HG03354 (cell line): ENCODE results near the gene ZP3.
"Not testable (repeated sequence)": the region's sequence is repeated elsewhere in the genome, so short reads cannot be mapped to it uniquely, and the experiment has no call there.

Source experiments
- ATAC-seq: cut with Tn5 transposase; IDR thresholded peaks from one replicate; pipeline ENCODE4 v1.9.1; 2021; ENCODE audit warnings: mild to moderate bottlenecking; ENCODE audit not compliant: unreplicated experiment, poor library complexity, severe bottlenecking

Gene ZP3

DNA sequence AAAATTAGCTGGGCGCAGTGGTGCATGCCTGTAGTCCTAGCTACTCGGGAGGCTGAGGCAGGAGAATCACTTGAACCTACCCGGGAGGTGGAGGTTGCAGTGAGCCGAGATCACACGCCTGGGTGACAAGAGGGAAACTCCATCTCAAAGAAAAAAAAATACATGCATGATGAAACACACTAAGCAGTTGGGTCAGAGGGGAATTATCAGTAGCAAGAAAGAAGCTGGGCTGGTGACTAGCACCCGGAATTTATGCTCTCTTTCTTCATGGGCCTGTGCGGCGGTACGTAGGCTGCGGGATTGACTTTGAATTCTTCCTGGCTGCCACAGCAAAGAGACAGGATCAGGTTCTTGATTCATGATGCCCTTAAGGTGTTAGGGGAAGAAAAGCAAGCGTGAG is 54.9 kb downstream of the ZP3 start:
- not testable (repeated sequence) for ATAC-seq

DNA sequence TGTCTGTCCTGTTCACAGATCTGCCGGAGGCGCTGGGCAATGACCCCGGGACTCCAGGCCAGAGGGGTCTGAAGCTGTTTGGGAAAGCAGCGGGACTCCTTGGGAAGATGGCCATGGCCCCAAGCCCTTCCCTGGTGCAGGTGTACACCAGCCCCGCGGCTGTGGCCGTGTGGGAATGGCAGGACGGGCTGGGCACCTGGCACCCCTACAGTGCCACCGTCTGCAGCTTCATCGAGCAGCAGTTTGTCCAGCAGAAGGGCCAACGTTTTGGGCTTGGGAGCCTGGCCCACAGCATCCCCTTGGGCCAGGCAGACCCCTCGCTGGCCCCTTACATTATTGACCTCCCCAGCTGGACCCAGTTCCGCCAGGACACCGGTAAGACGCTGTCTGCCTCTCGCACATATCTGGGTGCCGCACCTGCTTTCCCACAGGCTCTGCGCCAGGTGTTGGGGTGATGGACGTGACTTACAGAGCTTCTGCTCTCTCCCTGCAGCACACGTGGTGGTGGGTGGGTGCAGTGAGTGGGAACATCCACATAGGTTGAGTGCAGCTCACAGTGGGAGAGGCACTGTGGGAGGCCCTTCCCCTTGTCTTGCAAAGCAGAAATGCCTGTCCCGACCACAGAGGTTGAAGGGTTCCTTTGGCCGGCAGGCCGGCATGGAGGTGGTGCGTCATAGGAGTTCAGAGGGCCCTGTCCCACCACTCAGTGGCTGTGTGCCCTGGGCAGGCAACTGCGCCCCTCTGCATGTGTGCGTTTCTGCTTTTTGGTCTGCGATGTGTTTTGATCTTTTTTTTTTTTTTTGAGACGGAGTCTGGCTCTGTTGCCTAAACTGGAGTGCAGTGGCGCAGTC is 55.9 kb downstream of the ZP3 start:
- ATAC-seq = not testable (repeated sequence)

DNA sequence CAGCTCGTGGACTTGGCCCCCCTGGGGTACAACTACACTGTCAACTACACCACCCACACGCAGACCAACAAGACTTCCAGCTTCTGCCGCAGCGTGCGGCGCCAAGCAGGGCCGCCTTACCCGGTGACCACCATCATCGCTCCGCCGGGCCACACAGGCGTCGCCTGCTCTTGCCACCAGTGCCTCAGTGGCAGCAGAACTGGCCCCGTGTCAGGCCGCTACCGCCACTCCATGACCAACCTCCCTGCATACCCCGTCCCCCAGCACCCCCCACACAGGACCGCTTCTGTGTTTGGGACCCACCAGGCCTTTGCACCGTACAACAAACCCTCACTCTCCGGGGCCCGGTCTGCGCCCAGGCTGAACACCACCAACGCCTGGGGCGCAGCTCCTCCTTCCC is 57.9 kb downstream of the ZP3 start:
- ATAC-seq = not testable (repeated sequence)

DNA sequence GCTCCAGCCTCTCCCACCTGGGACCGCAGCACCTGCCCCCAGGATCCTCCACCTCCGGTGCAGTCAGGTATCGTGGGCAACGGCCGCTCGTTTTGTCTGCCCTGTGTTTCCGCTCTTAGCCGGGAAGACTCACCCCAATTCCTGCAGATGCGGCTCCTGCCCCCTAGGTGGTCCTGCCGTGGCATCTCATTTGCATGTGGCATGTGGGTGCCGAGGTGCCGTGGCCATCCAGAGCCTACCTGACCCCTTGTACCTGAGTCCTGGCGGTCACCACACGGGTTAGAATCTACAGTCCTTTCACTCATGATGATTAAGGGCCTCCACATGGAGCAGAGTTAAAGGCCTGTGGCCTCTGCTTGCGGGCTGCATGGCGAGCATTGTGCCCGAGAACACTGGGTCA is 58.3 kb downstream of the ZP3 start:
- ATAC-seq = not testable (repeated sequence)

DNA sequence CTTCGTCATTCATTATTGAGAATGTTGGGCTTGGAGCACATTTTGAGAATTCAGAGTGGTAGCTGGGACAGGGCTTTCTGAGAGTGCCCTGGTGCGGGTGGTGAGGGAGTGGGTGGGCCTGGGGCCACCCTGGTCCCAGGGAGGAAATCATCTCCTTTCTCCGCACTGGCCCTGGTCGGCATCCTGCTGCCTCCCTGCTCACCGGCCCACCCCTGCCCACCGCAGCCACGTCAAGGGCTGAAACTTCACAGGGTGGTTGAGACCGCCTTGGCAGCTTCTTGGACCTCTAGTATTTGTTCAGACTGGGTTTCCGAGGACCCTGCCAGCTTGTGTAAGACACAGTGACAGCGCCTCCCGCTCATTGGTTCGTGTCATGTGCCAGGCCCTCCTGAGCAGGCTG is 59.7 kb downstream of the ZP3 start:
- not testable (repeated sequence) for ATAC-seq

DNA sequence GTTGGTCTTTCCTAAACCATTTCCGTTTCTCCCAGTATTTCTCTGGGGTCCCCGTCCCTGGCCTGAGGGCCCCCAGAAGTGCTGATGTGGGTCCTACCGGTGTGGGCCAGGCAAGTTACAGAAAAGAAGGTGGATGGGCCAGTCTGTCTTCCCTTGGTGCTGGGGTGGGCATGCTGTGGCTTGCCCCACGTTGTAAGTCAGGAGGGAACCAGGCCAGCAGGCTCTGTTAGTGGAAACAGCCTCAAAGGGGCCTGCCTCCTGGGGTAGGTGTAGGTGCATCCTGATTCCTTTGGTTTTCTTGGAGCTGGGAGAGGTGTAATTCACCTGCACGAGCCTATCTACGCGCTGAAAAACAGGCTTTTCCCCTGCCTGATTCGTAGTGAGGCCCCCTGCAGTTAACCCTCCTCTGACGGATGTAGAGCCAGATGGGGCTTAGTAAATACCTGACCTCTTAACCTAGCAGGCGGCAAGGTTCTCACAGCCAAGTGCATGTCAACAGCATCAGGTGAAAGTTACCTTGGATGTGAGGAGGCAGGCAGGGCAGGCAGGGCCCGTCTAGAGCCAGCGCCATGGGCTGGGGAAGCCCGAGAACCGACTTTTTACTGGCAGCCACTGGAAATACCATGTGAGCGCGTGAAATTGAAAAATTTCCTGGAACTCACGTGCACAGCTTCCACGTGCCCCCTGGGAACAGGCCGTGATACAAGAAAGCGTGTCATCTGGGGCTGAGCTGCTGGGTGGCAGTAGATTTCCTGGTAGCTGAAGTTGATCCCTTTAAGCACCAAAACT is 61.3 kb downstream of the ZP3 start:
- ATAC-seq = peak; percentile 23

DNA sequence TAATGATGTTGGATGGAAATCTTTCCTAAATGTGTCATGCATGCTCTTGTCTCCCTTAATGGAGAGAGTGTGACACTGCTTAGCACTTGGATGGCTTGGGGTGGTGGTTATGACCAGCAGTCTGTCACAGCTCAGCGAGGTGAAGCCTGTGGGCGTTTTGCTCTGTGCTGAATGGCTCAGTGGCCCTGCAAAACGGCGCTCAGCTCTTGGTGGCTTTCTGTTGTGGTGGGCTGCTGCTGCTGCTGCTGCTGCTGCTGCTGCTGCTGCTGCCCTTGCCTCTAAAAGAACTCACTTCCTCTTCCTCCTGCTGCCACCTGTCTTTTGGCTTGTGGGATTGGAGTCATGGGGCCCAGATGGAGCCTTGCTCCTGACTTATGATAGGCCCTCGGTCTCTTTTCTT is 61.9 kb downstream of the ZP3 start:
- ATAC-seq = peak; percentile 99

DNA sequence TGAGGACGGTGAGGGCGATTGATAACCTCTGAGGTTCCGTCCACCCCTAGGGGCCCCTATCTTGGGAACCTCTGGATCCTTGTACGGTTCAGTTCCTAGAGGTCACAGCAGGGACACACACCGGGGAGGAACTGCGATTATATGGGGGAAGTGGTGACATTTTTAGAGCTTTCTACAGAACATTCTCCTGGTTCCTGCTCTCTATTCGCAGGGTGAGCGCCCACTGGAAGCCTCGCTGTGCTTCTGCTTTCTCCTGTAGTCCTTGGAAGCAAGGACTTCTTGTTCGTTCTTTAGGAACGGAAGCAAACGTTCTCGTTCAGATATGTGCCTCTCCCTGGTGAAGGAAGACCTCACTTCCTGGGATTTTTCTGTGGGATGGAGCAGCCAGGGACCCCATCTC is 63.2 kb downstream of the ZP3 start:
- ATAC-seq = not testable (repeated sequence)
